ENCODE measurements around the gene HBE1.

The HBE1 gene

DNA sequence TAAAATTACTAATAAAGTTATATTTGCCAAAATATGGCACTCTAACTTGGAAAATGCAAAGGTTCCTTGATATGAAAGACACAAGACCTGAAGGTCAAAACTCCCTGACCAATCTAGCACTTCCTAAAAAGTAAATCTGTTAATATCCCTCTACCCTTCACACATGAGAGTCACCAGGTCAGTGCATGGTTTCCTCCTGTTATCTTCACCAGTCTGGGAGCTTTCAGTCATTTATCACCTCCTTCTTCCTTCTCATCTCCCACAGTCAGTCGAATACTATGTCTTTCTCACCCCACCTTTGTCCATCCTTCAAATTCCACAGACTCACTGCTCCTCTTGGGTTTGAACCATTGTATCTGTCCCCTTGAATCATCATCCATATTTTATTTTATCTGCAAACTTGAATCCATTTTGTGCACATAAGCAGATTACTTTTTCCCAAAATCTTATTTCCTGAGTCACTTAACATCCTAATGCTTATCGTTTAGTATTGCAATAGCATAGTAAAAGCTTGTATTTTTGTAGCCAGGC, 2.6 kb downstream of the HBE1 start:
- CTCF ChIA-PET: no interaction called here

DNA sequence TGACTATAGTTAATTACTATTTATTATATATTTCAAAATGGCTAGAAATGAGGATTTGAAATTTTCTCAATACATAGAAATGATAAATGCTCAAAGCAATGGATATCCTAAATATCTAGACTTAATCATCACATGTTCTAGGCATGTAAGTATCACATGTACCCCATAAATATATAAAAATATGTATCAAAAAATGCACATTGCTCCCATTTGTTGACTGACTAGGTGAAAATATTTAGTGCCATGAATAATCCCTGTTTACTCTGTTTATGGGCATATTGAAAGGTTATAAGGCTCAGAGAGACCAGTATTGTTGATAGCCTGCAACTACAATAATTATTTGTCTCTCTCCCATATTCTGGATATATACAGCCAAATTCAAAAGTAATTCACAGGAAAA, 3.1 kb downstream of the HBE1 start:
- Histone ChIP-seq H3K36me3 (ENCODE audit: control insufficient read depth in 2 of 2, insufficient read depth in 1 of 2, low read length in 2 of 2) (no peaks in the 10 kb centered on the region), H3K9me3 (ENCODE audit: control insufficient read depth, insufficient read depth, low read depth, low read length) (no peaks in the 10 kb centered on the region), H3K4me1 (ENCODE audit: control insufficient read depth, insufficient read depth, low read length) (no peaks in the 10 kb centered on the region), H3K4me3 (ENCODE audit: low read depth, low read length) (no peak overlapping the region), H3K27ac (ENCODE audit: extremely low read depth, low read depth, low read length) (no peak overlapping the region)
- ChIA-PET POLR2A (no interaction called here), CTCF (no interaction called here)
- TF ChIP-seq ZNF660 (tag by site-specific recombination; IDR thresholded peaks at IDR 0.05) (no peak), ZNF830 (tag by site-specific recombination; IDR thresholded peaks at IDR 0.05; ENCODE audit: low read depth) (no peak), ZNF350 (tag by site-specific recombination; IDR thresholded peaks at IDR 0.05) (no peak), ZNF324 (tag by site-specific recombination; IDR thresholded peaks at IDR 0.05) (no peak), ZNF600 (tag by site-specific recombination; IDR thresholded peaks at IDR 0.05) (no peak), WT1 (tag by site-specific recombination; IDR thresholded peaks at IDR 0.05) (no peak), ZNF571 (tag by site-specific recombination; IDR thresholded peaks at IDR 0.05) (no peak), ZNF558 (tag by site-specific recombination; IDR thresholded peaks at IDR 0.05) (no peak), ZNF394 (tag by site-specific recombination; IDR thresholded peaks at IDR 0.05; ENCODE audit: borderline replicate concordance) (no peak), ZBTB48 (tag by site-specific recombination; IDR thresholded peaks at IDR 0.05) (no peak), ZFP41 (tag by site-specific recombination; IDR thresholded peaks at IDR 0.05; ENCODE audit: borderline replicate concordance) (no peak), ZNF132 (tag by site-specific recombination; IDR thresholded peaks at IDR 0.05; ENCODE audit: borderline replicate concordance) (no peak), ZNF112 (tag by site-specific recombination; IDR thresholded peaks at IDR 0.05) (no peak), ZNF561 (tag by site-specific recombination; IDR thresholded peaks at IDR 0.05; ENCODE audit: borderline replicate concordance) (no peak), TCF7L2 (IDR thresholded peaks at IDR 0.05; ENCODE audit: borderline replicate concordance, low read depth, low read length) (no peak), ZNF621 (tag by site-specific recombination; IDR thresholded peaks at IDR 0.05) (no peak)
- TF ChIP-seq, protein P1, sequence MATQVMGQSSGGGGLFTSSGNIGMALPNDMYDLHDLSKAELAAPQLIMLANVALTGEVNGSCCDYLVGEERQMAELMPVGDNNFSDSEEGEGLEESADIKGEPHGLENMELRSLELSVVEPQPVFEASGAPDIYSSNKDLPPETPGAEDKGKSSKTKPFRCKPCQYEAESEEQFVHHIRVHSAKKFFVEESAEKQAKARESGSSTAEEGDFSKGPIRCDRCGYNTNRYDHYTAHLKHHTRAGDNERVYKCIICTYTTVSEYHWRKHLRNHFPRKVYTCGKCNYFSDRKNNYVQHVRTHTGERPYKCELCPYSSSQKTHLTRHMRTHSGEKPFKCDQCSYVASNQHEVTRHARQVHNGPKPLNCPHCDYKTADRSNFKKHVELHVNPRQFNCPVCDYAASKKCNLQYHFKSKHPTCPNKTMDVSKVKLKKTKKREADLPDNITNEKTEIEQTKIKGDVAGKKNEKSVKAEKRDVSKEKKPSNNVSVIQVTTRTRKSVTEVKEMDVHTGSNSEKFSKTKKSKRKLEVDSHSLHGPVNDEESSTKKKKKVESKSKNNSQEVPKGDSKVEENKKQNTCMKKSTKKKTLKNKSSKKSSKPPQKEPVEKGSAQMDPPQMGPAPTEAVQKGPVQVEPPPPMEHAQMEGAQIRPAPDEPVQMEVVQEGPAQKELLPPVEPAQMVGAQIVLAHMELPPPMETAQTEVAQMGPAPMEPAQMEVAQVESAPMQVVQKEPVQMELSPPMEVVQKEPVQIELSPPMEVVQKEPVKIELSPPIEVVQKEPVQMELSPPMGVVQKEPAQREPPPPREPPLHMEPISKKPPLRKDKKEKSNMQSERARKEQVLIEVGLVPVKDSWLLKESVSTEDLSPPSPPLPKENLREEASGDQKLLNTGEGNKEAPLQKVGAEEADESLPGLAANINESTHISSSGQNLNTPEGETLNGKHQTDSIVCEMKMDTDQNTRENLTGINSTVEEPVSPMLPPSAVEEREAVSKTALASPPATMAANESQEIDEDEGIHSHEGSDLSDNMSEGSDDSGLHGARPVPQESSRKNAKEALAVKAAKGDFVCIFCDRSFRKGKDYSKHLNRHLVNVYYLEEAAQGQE (tag by site-specific recombination; IDR thresholded peaks at IDR 0.05): no peak
- TF ChIP-seq, protein P2, sequence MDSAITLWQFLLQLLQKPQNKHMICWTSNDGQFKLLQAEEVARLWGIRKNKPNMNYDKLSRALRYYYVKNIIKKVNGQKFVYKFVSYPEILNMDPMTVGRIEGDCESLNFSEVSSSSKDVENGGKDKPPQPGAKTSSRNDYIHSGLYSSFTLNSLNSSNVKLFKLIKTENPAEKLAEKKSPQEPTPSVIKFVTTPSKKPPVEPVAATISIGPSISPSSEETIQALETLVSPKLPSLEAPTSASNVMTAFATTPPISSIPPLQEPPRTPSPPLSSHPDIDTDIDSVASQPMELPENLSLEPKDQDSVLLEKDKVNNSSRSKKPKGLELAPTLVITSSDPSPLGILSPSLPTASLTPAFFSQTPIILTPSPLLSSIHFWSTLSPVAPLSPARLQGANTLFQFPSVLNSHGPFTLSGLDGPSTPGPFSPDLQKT (IDR thresholded peaks at IDR 0.05; ENCODE audit: borderline replicate concordance, low read depth, low read length): no peak
- TF ChIP-seq, protein P3, sequence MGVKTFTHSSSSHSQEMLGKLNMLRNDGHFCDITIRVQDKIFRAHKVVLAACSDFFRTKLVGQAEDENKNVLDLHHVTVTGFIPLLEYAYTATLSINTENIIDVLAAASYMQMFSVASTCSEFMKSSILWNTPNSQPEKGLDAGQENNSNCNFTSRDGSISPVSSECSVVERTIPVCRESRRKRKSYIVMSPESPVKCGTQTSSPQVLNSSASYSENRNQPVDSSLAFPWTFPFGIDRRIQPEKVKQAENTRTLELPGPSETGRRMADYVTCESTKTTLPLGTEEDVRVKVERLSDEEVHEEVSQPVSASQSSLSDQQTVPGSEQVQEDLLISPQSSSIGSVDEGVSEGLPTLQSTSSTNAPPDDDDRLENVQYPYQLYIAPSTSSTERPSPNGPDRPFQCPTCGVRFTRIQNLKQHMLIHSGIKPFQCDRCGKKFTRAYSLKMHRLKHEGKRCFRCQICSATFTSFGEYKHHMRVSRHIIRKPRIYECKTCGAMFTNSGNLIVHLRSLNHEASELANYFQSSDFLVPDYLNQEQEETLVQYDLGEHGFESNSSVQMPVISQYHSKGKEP (tag by site-specific recombination; IDR thresholded peaks at IDR 0.05): no peak
- TF ChIP-seq, protein P4, sequence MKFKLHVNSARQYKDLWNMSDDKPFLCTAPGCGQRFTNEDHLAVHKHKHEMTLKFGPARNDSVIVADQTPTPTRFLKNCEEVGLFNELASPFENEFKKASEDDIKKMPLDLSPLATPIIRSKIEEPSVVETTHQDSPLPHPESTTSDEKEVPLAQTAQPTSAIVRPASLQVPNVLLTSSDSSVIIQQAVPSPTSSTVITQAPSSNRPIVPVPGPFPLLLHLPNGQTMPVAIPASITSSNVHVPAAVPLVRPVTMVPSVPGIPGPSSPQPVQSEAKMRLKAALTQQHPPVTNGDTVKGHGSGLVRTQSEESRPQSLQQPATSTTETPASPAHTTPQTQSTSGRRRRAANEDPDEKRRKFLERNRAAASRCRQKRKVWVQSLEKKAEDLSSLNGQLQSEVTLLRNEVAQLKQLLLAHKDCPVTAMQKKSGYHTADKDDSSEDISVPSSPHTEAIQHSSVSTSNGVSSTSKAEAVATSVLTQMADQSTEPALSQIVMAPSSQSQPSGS (tag by site-specific recombination; IDR thresholded peaks at IDR 0.05; ENCODE audit: low read depth): no peak

More for the DNA sequence above, 2.6 kb downstream of the HBE1 start:
- TF ChIP-seq ZNF776 (tag by site-specific recombination; IDR thresholded peaks at IDR 0.05; ENCODE audit: borderline replicate concordance): no peak
- TF ChIP-seq ZXDB (tag by site-specific recombination; IDR thresholded peaks at IDR 0.05): no peak
- Histone ChIP-seq H3K9me3 (ENCODE audit: control insufficient read depth, insufficient read depth, low read depth, low read length) (no peaks in the 10 kb centered on the region), H3K4me3 (ENCODE audit: low read depth, low read length) (no peak overlapping the region), H3K4me1 (ENCODE audit: control insufficient read depth, insufficient read depth, low read length) (no peaks in the 10 kb centered on the region), H3K36me3 (ENCODE audit: control insufficient read depth in 2 of 2, insufficient read depth in 1 of 2, low read length in 2 of 2) (no peaks in the 10 kb centered on the region), H3K27ac (ENCODE audit: extremely low read depth, low read depth, low read length) (no peak overlapping the region)
- POLR2A ChIA-PET: no interaction called here

Data from HEK293 (cell line).